Stimulated activated CD8-positive, alpha-beta memory T cell treated with anti-CD3 and anti-CD28 coated beads, Interleukin-4, amount 100 ng/mL, for 4 hours (primary cell): ENCODE measurements around the gene PCSK5.
"Not testable (repeated sequence)": the region's sequence is repeated elsewhere in the genome, so short reads cannot be mapped to it uniquely, and the experiment has no call there.

ENCODE experiments used
- DNase-seq, 2 donors: peaks; one replicate each; pipeline ENCODE4 v3.0.0-alpha.2; 2020; ENCODE audit warnings: low read depth in 2 of 2, low spot score in 1 of 2

PCSK5 gene

GRCh38 chr9:75889577-75889976 lies 896 bp upstream of the PCSK5 start:
- DNase-seq: no peak

GRCh38 chr9:75889977-75890471 lies 449 bp upstream of the PCSK5 start:
- no peak for DNase-seq

GRCh38 chr9:75891277-75891741 lies 836 bp downstream of the PCSK5 start:
- no peak for DNase-seq

GRCh38 chr9:75891771-75892215 lies 1.3 kb downstream of the PCSK5 start:
- DNase-seq: no peak

GRCh38 chr9:75892216-75892911 lies 1.9 kb downstream of the PCSK5 start:
- no peak for DNase-seq

- no peak for DNase-seq
Measured at GRCh38 chr9:75893106-75893505, 2.6 kb downstream of the PCSK5 start.

GRCh38 chr9:75894566-75894965 lies 4.1 kb downstream of the PCSK5 start:
- DNase-seq: no peak

- DNase-seq: no peak
Measured at GRCh38 chr9:75895112-75895511, 4.6 kb downstream of the PCSK5 start.

GRCh38 chr9:75896193-75896592 lies 5.7 kb downstream of the PCSK5 start:
- no peak for DNase-seq

GRCh38 chr9:75900893-75901524 lies 10.5 kb downstream of the PCSK5 start:
- not testable (repeated sequence) for DNase-seq

- no peak for DNase-seq
Measured at GRCh38 chr9:75903785-75904360, 13.4 kb downstream of the PCSK5 start.

GRCh38 chr9:75904364-75904763 lies 13.9 kb downstream of the PCSK5 start:
- DNase-seq: no peak

- no peak for DNase-seq
Measured at GRCh38 chr9:75906531-75906930, 16.1 kb downstream of the PCSK5 start.

GRCh38 chr9:75907329-75907728 lies 16.9 kb downstream of the PCSK5 start:
- DNase-seq: no peak

- no peak for DNase-seq
Measured at GRCh38 chr9:75907923-75908322, 17.4 kb downstream of the PCSK5 start.

GRCh38 chr9:75909776-75910175 lies 19.3 kb downstream of the PCSK5 start:
- DNase-seq: no peak

- no peak for DNase-seq
Measured at GRCh38 chr9:75910731-75911130, 20.3 kb downstream of the PCSK5 start.

GRCh38 chr9:75911390-75911789 lies 20.9 kb downstream of the PCSK5 start:
- no peak for DNase-seq

GRCh38 chr9:75912951-75913350 lies 22.5 kb downstream of the PCSK5 start:
- no peak for DNase-seq

GRCh38 chr9:75914002-75914401 lies 23.5 kb downstream of the PCSK5 start:
- DNase-seq: no peak

- DNase-seq: no peak
Measured at GRCh38 chr9:75914883-75915452, 24.5 kb downstream of the PCSK5 start.

GRCh38 chr9:75918154-75918553 lies 27.7 kb downstream of the PCSK5 start:
- DNase-seq: no peak
